Measurements from ENCODE around the gene SUCLG2.

The SUCLG2 gene

GRCh38 chr3:67624078-67624477, 30.3 kb downstream of the SUCLG2 start:
- Histone ChIP-seq H3K27me3 (replicated peaks; ENCODE audit: insufficient read depth, low read length) (no peaks in the 10 kb centered on the region), H3K36me3 (replicated peaks; ENCODE audit: insufficient read depth, low read length) (no peaks in the 10 kb centered on the region), H3K4me1 (ENCODE audit: low read length) (no peaks in the 10 kb centered on the region), H3K79me2 (ENCODE audit: low read length) (peaks cover 10% of the 10 kb centered on the region; the same call in 1 of the 2 replicates), H3K4me2 (ENCODE audit: low read depth, low read length) (no peak overlapping the region), H4K20me1 (ENCODE audit: insufficient read depth, low read length) (no peaks in the 10 kb centered on the region), H2AFZ (ENCODE audit: low read length) (no peak overlapping the region), H3F3A (ENCODE audit: insufficient read depth, low read length) (no peaks in the 10 kb centered on the region), H3K9me2 (replicated peaks; ENCODE audit: insufficient read depth, low read length) (no peaks in the 10 kb centered on the region), H3K9me3 (replicated peaks; ENCODE audit: insufficient read depth, low read length) (no peaks in the 10 kb centered on the region), H3K4me3 (ENCODE audit: low read length) (no peak overlapping the region), H3K9ac (ENCODE audit: low read length) (no peak overlapping the region), H3K27ac (ENCODE audit: low read length) (no peak overlapping the region)
- no peak for DNase-seq
- TF ChIP-seq CTCF (IDR thresholded peaks at IDR 0.05; ENCODE audit: low read length) (no peak), EZH2 (optimal IDR thresholded peaks at IDR 0.05; ENCODE audit: low read depth, low read length) (no peak), EZH2phosphoT487 (IDR thresholded peaks at IDR 0.05; ENCODE audit: low read length) (no peak)

- Histone ChIP-seq H3K9ac (ENCODE audit: low read length) (no peak overlapping the region), H3K27ac (ENCODE audit: low read length) (no peak overlapping the region), H3K4me1 (ENCODE audit: low read length) (no peaks in the 10 kb centered on the region), H3K27me3 (replicated peaks; ENCODE audit: insufficient read depth, low read length) (no peaks in the 10 kb centered on the region), H3K9me2 (replicated peaks; ENCODE audit: insufficient read depth, low read length) (no peaks in the 10 kb centered on the region), H3K79me2 (ENCODE audit: low read length) (0 out of 2 replicates have a peak, but pooled peaks cover 5% of the 10 kb centered on the region), H4K20me1 (ENCODE audit: insufficient read depth, low read length) (no peaks in the 10 kb centered on the region), H3F3A (ENCODE audit: insufficient read depth, low read length) (no peaks in the 10 kb centered on the region), H3K36me3 (replicated peaks; ENCODE audit: insufficient read depth, low read length) (no peaks in the 10 kb centered on the region), H2AFZ (ENCODE audit: low read length) (no peak overlapping the region), H3K4me3 (ENCODE audit: low read length) (no peak overlapping the region), H3K9me3 (replicated peaks; ENCODE audit: insufficient read depth, low read length) (no peaks in the 10 kb centered on the region), H3K4me2 (ENCODE audit: low read depth, low read length) (no peak overlapping the region)
- TF ChIP-seq EZH2phosphoT487 (IDR thresholded peaks at IDR 0.05; ENCODE audit: low read length) (no peak), CTCF (IDR thresholded peaks at IDR 0.05; ENCODE audit: low read length) (no peak), EZH2 (optimal IDR thresholded peaks at IDR 0.05; ENCODE audit: low read depth, low read length) (no peak)
- DNase-seq: no peak
These were observed 31.8 kb downstream of the SUCLG2 start for GRCh38 chr3:67622652-67623051.

GRCh38 chr3:67620869-67621268, 33.5 kb downstream of the SUCLG2 start:
- no peak overlapping the region for H3K4me3 ChIP-seq (ENCODE audit: low read length)
- no peaks in the 10 kb centered on the region for H4K20me1 ChIP-seq (ENCODE audit: insufficient read depth, low read length)
- no peaks in the 10 kb centered on the region for H3K27me3 ChIP-seq (replicated peaks; ENCODE audit: insufficient read depth, low read length)
- H3K27ac ChIP-seq (ENCODE audit: low read length): no peak overlapping the region
- TF ChIP-seq CTCF (IDR thresholded peaks at IDR 0.05; ENCODE audit: low read length): no peak
- TF ChIP-seq EZH2phosphoT487 (IDR thresholded peaks at IDR 0.05; ENCODE audit: low read length): no peak
- TF ChIP-seq EZH2 (optimal IDR thresholded peaks at IDR 0.05; ENCODE audit: low read depth, low read length): no peak
- H3K4me2 ChIP-seq (ENCODE audit: low read depth, low read length): no peak overlapping the region
- H3K36me3 ChIP-seq (replicated peaks; ENCODE audit: insufficient read depth, low read length): no peaks in the 10 kb centered on the region; the same call in 1 of the 2 replicates
- no peaks in the 10 kb centered on the region for H3F3A ChIP-seq (ENCODE audit: insufficient read depth, low read length)
- no peak for DNase-seq
- H2AFZ ChIP-seq (ENCODE audit: low read length): no peak overlapping the region
- H3K9ac ChIP-seq (ENCODE audit: low read length): no peak overlapping the region
- no peaks in the 10 kb centered on the region for H3K9me3 ChIP-seq (replicated peaks; ENCODE audit: insufficient read depth, low read length)
- peaks cover 13% of the 10 kb centered on the region; the same call in 1 of the 2 replicates for H3K79me2 ChIP-seq (ENCODE audit: low read length)
- no peaks in the 10 kb centered on the region for H3K9me2 ChIP-seq (replicated peaks; ENCODE audit: insufficient read depth, low read length)
- H3K4me1 ChIP-seq (ENCODE audit: low read length): no peaks in the 10 kb centered on the region

All from MM.1S (cell line).